Adipocyte (in vitro differentiated cells): ENCODE data around the gene INO80B.
"Not testable (repeated sequence)": the region's sequence is repeated elsewhere in the genome, so short reads cannot be mapped to it uniquely, and the experiment has no call there.

Source experiments
- DNase-seq: peaks from one replicate; pipeline ENCODE4 v3.0.0-alpha.2; 2015; ENCODE audit warnings: low read depth
- H3K27me3 ChIP-seq: replicated peaks from 2 replicates; pipeline ENCODE4 v1.7.0; 2013; ENCODE audit warnings: mild to moderate bottlenecking, low read length, moderate library complexity; ENCODE audit not compliant: control insufficient read depth, insufficient read depth
- H3K36me3 ChIP-seq: 2 replicates; pipeline ENCODE4 v1.7.0; 2013; ENCODE audit warnings: low read length, mild to moderate bottlenecking, moderate library complexity; ENCODE audit not compliant: control insufficient read depth, insufficient read depth, severe bottlenecking
- H3K4me1 ChIP-seq: 2 replicates; pipeline ENCODE4 v1.7.0; 2013; ENCODE audit warnings: mild to moderate bottlenecking, low read length, moderate library complexity; ENCODE audit not compliant: control insufficient read depth, insufficient read depth
- H3K4me3 ChIP-seq: 2 replicates; pipeline ENCODE4 v1.7.0; 2013; ENCODE audit warnings: mild to moderate bottlenecking, low read length, moderate library complexity
- H3K9ac ChIP-seq: 2 replicates; pipeline ENCODE4 v1.7.0; 2013; ENCODE audit warnings: mild to moderate bottlenecking, low read length, moderate library complexity
- H3K9me3 ChIP-seq: 2 replicates; pipeline ENCODE4 v1.7.0; 2013; ENCODE audit warnings: mild to moderate bottlenecking, low read length, moderate library complexity; ENCODE audit not compliant: control insufficient read depth

Gene INO80B

DNA sequence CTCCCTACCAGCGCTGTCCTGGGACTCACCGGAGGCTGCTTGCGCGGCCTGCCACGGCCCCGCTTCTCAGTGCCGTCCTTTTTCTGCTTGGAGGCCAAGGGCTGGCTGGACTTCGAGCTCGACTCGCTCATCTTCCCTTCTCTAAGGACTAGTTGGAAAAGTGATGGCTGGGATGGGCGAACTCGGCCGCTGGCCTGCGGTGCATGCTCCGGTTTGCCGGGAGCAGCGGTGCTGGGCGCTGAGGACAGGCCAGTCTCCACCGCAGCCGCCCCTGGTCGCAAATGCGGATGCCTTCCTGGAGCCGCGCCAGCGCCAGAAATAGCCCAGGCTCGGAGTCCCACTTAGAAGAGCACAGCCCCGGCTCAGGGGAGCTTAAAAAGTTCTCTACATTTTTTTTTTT is 36.6 kb upstream of the INO80B start:
- Histone ChIP-seq H3K4me1 (peaks cover 30% of the 10 kb centered on the region), H3K9me3 (no peaks in the 10 kb centered on the region), H3K9ac (no peak overlapping the region), H3K27me3 (no peaks in the 10 kb centered on the region), H3K4me3 (no peak overlapping the region), H3K36me3 (no peaks in the 10 kb centered on the region)
- DNase-seq, result no peak

DNA sequence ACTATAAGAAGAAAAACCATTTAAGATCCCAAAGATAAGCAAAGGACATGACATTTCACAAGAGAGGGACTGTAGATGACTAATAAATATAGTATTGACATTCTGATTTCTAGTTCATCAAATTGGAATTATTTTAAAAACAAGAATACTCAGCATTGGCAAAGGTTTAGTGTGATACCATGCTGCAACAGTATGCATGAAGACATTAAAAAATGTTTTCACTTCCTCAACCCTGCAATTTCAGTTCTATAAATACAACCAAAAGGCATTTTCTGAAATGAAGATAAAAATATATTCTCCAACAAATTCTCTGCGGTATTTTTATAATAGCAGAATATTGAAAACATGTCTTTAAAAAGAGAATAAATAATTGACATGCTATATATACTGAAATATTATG is 35.5 kb upstream of the INO80B start:
- no peak for DNase-seq
- Histone ChIP-seq H3K36me3 (no peaks in the 10 kb centered on the region), H3K9ac (no peak overlapping the region), H3K4me3 (no peak overlapping the region), H3K27me3 (no peaks in the 10 kb centered on the region), H3K4me1 (peaks cover 28% of the 10 kb centered on the region), H3K9me3 (no peaks in the 10 kb centered on the region)

DNA sequence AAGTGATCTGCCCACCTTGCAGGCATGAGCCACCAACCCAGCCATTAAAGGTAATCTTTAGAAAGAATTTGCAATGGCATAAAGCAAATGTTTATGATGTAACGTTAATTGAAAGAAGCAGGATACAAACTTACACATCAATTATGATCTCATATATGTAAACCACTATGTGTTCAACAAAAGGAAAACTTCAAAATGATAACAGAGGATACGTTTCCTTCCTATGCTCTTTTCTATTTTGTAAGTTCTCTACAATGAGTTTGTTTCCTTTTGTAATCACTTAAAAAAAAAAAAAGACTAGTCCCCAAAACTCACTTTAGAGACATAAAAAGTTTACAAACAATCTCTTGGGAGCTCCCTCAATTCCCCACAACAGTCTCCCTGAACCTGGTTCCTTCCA is 34.9 kb upstream of the INO80B start:
- no peak overlapping the region for H3K4me3 ChIP-seq
- no peaks in the 10 kb centered on the region for H3K9me3 ChIP-seq
- H3K4me1 ChIP-seq, result peaks cover 22% of the 10 kb centered on the region
- no peak overlapping the region for H3K9ac ChIP-seq
- H3K27me3 ChIP-seq, result no peaks in the 10 kb centered on the region
- no peaks in the 10 kb centered on the region for H3K36me3 ChIP-seq
- DNase-seq, result no peak

DNA sequence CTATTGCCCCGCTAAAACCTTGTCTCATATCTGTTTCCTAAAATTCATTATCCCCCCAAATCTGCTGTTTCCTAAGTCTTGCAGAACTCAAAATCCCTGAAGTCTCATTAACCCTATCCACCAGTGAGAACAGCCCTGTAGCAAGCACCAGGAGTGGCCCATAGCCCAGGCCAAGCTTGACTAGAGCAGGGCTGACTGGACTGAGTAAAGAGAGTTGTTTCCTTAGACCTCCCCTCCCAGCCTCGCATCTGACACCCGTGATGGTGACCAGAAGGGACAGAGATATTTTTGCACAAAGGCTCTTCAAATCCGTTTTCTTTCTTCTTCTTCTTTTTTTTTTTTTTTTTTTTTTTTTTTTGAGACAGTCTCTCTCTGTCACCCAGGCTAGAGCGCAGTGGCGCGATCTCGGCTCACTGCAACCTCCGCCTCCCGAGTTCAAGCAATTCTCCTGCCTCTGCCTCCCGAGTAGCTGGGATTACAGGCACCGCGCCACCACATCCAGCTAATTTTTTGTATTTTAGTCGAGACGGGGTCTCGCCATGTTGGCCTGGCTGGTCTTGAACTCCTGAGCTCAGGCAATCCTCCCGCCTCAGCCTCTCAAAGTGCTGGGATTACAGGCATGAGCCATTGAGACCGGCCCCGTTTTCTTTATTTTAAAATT is 34.3 kb upstream of the INO80B start:
- H3K4me1 ChIP-seq, result peaks cover 18% of the 10 kb centered on the region
- H3K9me3 ChIP-seq, DNase-seq, H3K27me3 ChIP-seq, H3K36me3 ChIP-seq: not testable (repeated sequence)
- peak overlapping the region; percentile 91 for H3K4me3 ChIP-seq
- H3K9ac ChIP-seq, result peak overlapping the region; percentile 75

DNA sequence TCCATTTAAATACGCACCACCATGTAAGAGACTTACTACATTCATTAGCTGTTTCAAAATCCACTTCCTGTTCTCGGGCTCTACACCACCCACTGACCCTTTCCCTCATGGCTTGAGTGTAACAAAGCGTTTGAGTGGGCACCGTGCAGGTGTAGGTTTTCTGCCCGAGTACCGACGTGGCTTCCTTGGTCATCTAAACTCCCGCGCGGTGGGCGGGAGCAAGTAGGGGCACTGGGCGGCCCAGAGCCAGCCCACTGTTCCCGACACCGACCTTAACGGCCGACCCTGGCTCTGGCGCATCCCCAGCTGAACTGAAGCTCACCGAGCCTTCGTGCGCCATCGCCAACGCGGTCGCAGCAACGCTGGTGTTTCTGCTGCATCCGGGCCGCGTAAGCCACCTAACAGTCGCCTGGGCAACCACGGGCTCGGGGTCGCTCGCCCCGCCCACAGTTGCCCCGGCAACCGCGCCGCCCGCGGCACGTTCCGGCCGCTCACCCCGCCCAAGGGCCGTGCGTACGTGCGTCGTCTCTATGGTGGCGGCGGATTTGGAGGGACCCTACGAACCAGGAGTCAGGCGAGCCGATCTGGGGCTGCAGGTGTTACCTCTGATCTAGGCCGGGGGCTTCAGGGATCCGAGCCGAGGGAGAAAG is 33.5 kb upstream of the INO80B start, which contains the start of the genes C2orf81 and WDR54:
Gene C2orf81 (minus strand): TSS at position 399 of the 650 bp plus-strand sequence. CDS start 59 bp downstream, at position 340.
Gene WDR54 (plus strand): TSS at position 510 of the 650 bp plus-strand sequence. CDS start 424 bp downstream, outside the sequence.
- DNase-seq, result peak; percentile 92
- Histone ChIP-seq H3K4me1 (peaks cover 14% of the 10 kb centered on the region), H3K9me3 (no peaks in the 10 kb centered on the region), H3K36me3 (no peaks in the 10 kb centered on the region), H3K4me3 (peak within 1 kb of the TSS; percentile 91), H3K9ac (peak within 1 kb of the TSS; percentile 75), H3K27me3 (no peaks in the 10 kb centered on the region)

DNA sequence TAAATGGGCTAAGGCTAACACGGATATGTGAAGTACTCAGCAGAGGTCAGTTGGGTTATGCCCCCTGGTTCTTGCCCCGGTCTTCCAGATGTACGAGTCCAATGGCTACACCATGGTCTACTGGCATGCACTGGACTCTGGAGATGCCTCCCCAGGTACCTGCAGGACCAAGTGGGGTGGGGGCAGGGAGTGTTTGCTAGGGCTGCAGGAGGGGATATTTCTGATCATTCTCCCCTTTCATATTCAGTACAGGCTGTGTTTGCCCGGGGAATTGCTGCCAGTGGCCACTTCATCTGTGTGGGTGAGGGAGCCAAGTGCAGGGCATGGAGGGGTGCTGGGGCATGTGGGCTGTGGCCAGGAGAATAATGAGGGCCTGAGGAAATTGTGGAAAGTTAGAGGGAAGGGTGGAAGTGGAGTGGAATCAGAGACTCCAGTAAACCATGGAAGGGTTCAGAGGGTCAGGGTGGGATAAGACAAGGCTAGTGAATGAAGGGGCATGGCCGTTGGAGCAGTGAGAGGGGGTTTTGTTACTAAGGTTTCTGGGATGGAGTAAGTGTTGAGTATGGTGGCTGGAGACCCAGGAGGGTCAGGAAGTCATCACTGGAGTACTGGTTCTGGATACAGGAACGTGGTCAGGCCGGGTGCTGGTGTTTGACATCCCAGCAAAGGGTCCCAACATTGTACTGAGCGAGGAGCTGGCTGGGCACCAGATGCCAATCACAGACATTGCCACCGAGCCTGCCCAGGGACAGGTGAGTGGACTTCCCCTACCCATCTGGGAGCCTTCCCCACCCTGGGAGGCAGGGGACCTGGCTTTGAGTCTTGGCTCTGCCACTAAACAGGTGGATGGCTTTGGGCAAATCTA is 31.4 kb upstream of the INO80B start:
- Histone ChIP-seq H3K9ac (no peak overlapping the region), H3K27me3 (no peaks in the 10 kb centered on the region), H3K4me1 (peaks cover 14% of the 10 kb centered on the region), H3K36me3 (peaks cover 10% of the 10 kb centered on the region), H3K9me3 (no peaks in the 10 kb centered on the region), H3K4me3 (no peak overlapping the region)
- no peak for DNase-seq

DNA sequence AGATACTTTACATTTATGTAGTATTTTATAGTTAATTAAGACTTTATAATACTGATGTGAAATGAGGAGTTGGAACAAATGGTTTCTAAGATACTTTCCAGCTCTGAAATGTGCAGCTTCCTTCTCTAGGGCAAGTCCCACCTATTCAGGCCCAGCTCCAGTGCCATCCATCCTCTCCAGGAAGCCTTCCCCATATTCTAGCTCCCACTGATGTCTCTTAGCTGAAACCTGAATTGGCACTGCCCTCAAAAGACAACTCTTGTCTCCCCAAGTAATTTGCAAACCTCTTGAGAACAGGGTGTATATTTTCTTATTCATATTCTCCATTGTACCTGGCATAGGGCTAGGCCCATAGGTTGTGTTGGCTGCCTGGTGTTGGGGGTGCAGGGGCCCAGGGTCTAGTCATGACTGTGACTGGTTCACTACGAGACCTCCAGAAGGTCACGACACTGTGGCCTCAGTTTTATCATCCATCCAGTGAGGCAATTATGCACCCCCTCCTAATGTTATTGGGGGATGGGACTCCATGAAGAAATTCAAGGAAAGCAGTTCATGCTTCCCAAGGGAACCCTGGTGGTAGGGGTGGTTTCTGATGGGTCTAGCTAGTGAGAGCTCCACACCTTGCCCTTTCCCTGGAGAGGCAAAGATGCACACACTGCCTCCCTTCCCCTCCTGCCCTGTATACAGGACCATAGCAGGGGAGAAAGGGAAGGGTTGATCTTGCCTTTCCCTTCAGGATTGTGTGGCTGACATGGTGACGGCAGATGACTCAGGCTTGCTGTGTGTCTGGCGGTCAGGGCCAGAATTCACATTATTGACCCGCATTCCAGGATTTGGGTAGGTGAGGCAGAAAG is 30.5 kb upstream of the INO80B start:
- Histone ChIP-seq H3K27me3 (no peaks in the 10 kb centered on the region), H3K9me3 (no peaks in the 10 kb centered on the region), H3K4me1 (peaks cover 14% of the 10 kb centered on the region), H3K9ac (no peak overlapping the region), H3K36me3 (peaks cover 17% of the 10 kb centered on the region), H3K4me3 (no peak overlapping the region)
- DNase-seq, result no peak

DNA sequence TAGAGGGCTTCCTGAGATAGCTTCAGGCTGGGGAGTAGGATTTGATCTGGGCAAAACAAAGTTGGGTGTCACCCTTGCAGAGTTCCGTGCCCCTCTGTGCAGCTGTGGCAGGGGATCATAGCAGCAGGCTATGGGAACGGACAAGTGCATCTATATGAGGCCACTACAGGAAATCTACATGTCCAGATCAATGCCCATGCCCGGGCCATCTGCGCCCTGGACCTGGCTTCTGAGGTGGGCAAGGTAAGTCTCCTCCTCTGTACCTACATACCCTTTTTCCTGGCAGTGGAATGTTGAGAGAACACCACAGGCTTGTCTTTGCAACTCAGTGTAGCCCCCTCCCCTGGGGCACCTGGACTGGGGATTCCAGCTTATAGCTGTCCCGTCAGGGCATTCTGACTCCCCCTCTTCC is 29.9 kb upstream of the INO80B start:
- H3K27me3 ChIP-seq, result no peaks in the 10 kb centered on the region
- H3K4me3 ChIP-seq, result no peak overlapping the region
- no peak for DNase-seq
- H3K36me3 ChIP-seq, result peaks cover 23% of the 10 kb centered on the region
- no peaks in the 10 kb centered on the region for H3K9me3 ChIP-seq
- H3K9ac ChIP-seq, result no peak overlapping the region
- peaks cover 14% of the 10 kb centered on the region for H3K4me1 ChIP-seq

DNA sequence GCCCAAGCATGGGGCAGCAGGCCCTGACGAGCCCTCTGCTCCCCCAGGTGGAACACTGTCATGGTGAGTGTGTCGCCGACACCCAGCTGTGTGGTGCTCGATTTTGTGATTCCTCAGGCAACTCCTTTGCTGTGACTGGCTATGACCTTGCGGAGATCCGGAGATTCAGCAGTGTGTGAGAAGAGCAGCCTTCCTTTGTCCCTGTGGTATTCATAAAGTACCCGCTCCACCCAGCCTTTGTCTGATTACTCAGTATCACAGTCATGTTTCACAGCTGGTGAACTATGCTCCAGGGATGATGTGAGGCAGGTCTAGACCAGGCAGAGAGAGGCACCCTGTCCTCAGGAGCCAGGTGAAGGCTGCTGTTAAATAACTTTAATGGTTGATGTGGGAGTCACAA is 29.4 kb upstream of the INO80B start:
- Histone ChIP-seq H3K9me3 (no peaks in the 10 kb centered on the region), H3K36me3 (peaks cover 27% of the 10 kb centered on the region), H3K9ac (no peak overlapping the region), H3K27me3 (no peaks in the 10 kb centered on the region), H3K4me3 (no peak overlapping the region), H3K4me1 (peaks cover 14% of the 10 kb centered on the region)
- no peak for DNase-seq

DNA sequence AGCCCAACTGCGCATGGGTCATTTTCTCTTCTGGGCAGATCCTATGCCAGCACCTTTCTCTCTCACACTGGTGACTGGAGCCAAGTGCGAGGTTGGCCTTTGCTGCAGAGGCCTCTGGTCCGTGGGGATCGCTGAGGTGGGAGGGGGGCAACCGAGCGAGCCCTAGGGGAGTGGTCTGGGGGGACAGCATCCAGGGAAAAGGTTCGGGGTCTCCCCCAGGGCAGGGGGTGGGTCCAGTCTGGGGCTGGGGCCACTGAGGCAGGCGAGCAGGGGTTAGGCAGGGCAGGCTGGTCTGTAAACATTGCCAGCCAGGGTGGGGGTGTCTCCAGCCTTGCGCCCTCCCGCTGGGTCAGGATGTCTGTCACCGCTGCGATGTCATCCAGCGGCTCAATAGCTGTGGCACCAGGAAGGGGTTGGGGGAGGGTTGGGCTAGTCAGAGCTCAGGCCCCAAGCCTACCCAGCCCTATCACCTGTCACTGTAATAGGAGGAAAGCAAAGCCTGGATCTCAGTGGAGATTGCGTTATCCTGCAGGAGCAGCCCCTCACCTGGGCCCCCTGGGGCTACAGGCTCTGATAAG is 28.6 kb upstream of the INO80B start:
- Histone ChIP-seq H3K4me3 (no peak overlapping the region), H3K9ac (no peak overlapping the region), H3K36me3 (peaks cover 28% of the 10 kb centered on the region), H3K9me3 (no peaks in the 10 kb centered on the region), H3K27me3 (no peaks in the 10 kb centered on the region), H3K4me1 (peaks cover 9% of the 10 kb centered on the region)
- DNase-seq, result no peak
